ENCODE data around the gene ANTXR1.

Gene ANTXR1

GRCh38 chr2:69213201-69213600 lies 200.2 kb downstream of the ANTXR1 start:
- no peak overlapping the region for H3K4me3 ChIP-seq (replicated peaks; ENCODE audit: low read depth, low read length)
- peak; percentile 59 for DNase-seq (ENCODE audit: extremely low read depth, low read depth)
- no peak for TF ChIP-seq CTCF (IDR thresholded peaks at IDR 0.05; ENCODE audit: low read depth, low read length, missing control alignments)

- no peak for TF ChIP-seq CTCF (IDR thresholded peaks at IDR 0.05; ENCODE audit: low read depth, low read length, missing control alignments)
- DNase-seq (ENCODE audit: extremely low read depth, low read depth): no peak
Measured at GRCh38 chr2:69213782-69214181, 200.8 kb downstream of the ANTXR1 start.

GRCh38 chr2:69214898-69215297 lies 201.9 kb downstream of the ANTXR1 start:
- DNase-seq (ENCODE audit: extremely low read depth, low read depth): peak; percentile 71
- H3K4me3 ChIP-seq (replicated peaks; ENCODE audit: low read depth, low read length): no peak overlapping the region
- no peak for TF ChIP-seq CTCF (IDR thresholded peaks at IDR 0.05; ENCODE audit: low read depth, low read length, missing control alignments)

More at GRCh38 chr2:69213782-69214181, 200.8 kb downstream of the ANTXR1 start:
- no peak overlapping the region for H3K4me3 ChIP-seq (replicated peaks; ENCODE audit: low read depth, low read length)

- no peak overlapping the region for H3K4me3 ChIP-seq (replicated peaks; ENCODE audit: low read depth, low read length)
- DNase-seq (ENCODE audit: extremely low read depth, low read depth): no peak
- TF ChIP-seq CTCF (IDR thresholded peaks at IDR 0.05; ENCODE audit: low read depth, low read length, missing control alignments): no peak
Measured at GRCh38 chr2:69216535-69217332, 203.8 kb downstream of the ANTXR1 start.

GRCh38 chr2:69217333-69218080 lies 204.5 kb downstream of the ANTXR1 start:
- H3K4me3 ChIP-seq (replicated peaks; ENCODE audit: low read depth, low read length): no peak overlapping the region
- no peak for DNase-seq (ENCODE audit: extremely low read depth, low read depth)
- TF ChIP-seq CTCF (IDR thresholded peaks at IDR 0.05; ENCODE audit: low read depth, low read length, missing control alignments): no peak

GRCh38 chr2:69221512-69221911 lies 208.5 kb downstream of the ANTXR1 start:
- no peak overlapping the region for H3K4me3 ChIP-seq (replicated peaks; ENCODE audit: low read depth, low read length)
- no peak for TF ChIP-seq CTCF (IDR thresholded peaks at IDR 0.05; ENCODE audit: low read depth, low read length, missing control alignments)
- no peak for DNase-seq (ENCODE audit: extremely low read depth, low read depth)
